GM21717 (cell line): Measurements from ENCODE around the gene FAM181A.

ENCODE experiments used
- ATAC-seq: cut with Tn5 transposase; IDR thresholded peaks from one replicate; pipeline ENCODE4 v1.9.1; 2021; ENCODE audit warnings: mild to moderate bottlenecking, moderate library complexity; ENCODE audit not compliant: unreplicated experiment

The FAM181A gene

GRCh38 chr14:93926873-93927799 lies at the start of gene FAM181A:
TSS of gene FAM181A (plus strand) at chr14:93927344. CDS start at chr14:93928286, 942 bp downstream.
- ATAC-seq, result no peak

GRCh38 chr14:93878212-93878611 lies 48.9 kb upstream of the FAM181A start:
- ATAC-seq, result no peak

- ATAC-seq, result no peak
These were observed 48.3 kb upstream of the FAM181A start for GRCh38 chr14:93878871-93879270.

- ATAC-seq, result no peak
These were observed 47.7 kb upstream of the FAM181A start for GRCh38 chr14:93879362-93879983.

GRCh38 chr14:93880021-93880820 lies 46.9 kb upstream of the FAM181A start:
- ATAC-seq, result no peak

- ATAC-seq, result no peak
These were observed 42.2 kb upstream of the FAM181A start for GRCh38 chr14:93884950-93885349.

- ATAC-seq, result no peak
These were observed 38.1 kb upstream of the FAM181A start for GRCh38 chr14:93888995-93889394.

GRCh38 chr14:93889739-93890483 lies 37.2 kb upstream of the FAM181A start:
- no peak for ATAC-seq

GRCh38 chr14:93891756-93892504 lies 35.2 kb upstream of the FAM181A start:
- ATAC-seq, result no peak

- ATAC-seq, result no peak
These were observed 34.7 kb upstream of the FAM181A start for GRCh38 chr14:93892505-93892839.

GRCh38 chr14:93892923-93893558 lies 34.1 kb upstream of the FAM181A start:
- ATAC-seq, result no peak

GRCh38 chr14:93893661-93894261 lies 33.4 kb upstream of the FAM181A start:
- no peak for ATAC-seq

- ATAC-seq, result no peak
These were observed 32.0 kb upstream of the FAM181A start for GRCh38 chr14:93895023-93895604.

- ATAC-seq, result no peak
These were observed 29.7 kb upstream of the FAM181A start for GRCh38 chr14:93897476-93897845.

- ATAC-seq, result no peak
These were observed 29.0 kb upstream of the FAM181A start for GRCh38 chr14:93898081-93898611.

GRCh38 chr14:93898731-93899130 lies 28.4 kb upstream of the FAM181A start:
- ATAC-seq, result no peak

GRCh38 chr14:93901813-93902212 lies 25.3 kb upstream of the FAM181A start:
- no peak for ATAC-seq

GRCh38 chr14:93902619-93903307 lies 24.4 kb upstream of the FAM181A start:
- no peak for ATAC-seq
